Ovary (tissue), 9 donors: ENCODE measurements around the gene MYT1. TPM values are rescaled to one million over a fixed set of nuclear protein-coding genes. Genes with fewer than 3 reads are reported as not detected.

Experiments used
- DNase-seq, 5 donors: peaks; one replicate each; pipeline ENCODE4 v3.0.0-alpha.2; 2019 to 2020
- H3K27ac ChIP-seq, 2 donors: fragments of 200-600 bp; one replicate each; pipeline versions ENCODE4 v1.5.1 to v1.8.0; 2019 to 2022
- H3K27me3 ChIP-seq: fragments of 200-600 bp; one replicate; pipeline ENCODE4 v1.8.0; 2022
- H3K36me3 ChIP-seq: fragments of 200-600 bp; sonication (generic); one replicate; pipeline ENCODE4 v1.5.1; 2019
- H3K4me1 ChIP-seq: one replicate; pipeline ENCODE4 v1.8.1; 2013; ENCODE audit warnings: mild to moderate bottlenecking, moderate library complexity; ENCODE audit not compliant: insufficient read depth
- H3K4me3 ChIP-seq: fragments of 200-600 bp; sonication (generic); one replicate; pipeline ENCODE4 v1.5.1; 2017
- H3K9me3 ChIP-seq, 2 donors: fragments of 200-600 bp in 1 of 2; sonication (generic) in 1 of 2; one replicate each; pipeline versions ENCODE4 v1.5.1 to v1.8.1; 2013 to 2019; ENCODE audit warnings: mild to moderate bottlenecking in 1 of 2, moderate library complexity in 1 of 2
- CTCF ChIP-seq, 3 donors: fragments of 450-650 bp in 2 of 3; fragments of 200-600 bp in 1 of 3; IDR thresholded peaks; one replicate each; pipeline versions ENCODE4 v1.5.1 to v1.8.0; 2016 to 2022; ENCODE audit warnings: antibody characterized with exemption in 3 of 3, mild to moderate bottlenecking in 1 of 3
- EP300 ChIP-seq: sonication (generic); formaldehyde crosslinking; IDR thresholded peaks from one replicate; pipeline ENCODE4 v1.6.1; 2017; ENCODE audit warnings: antibody characterized with exemption
- POLR2A ChIP-seq: fragments of 450-650 bp; IDR thresholded peaks from one replicate; pipeline ENCODE4 v1.6.1; 2017; ENCODE audit warnings: antibody characterized with exemption, mild to moderate bottlenecking, moderate library complexity
- WGBS, 3 donors: extraction: QIAGEN DNeasy Blood & Tissue Kit in 1 of 3; methylation state at CpG; one replicate each; pipeline versions ENCODE4 v1.1.5 to v1.1.7; 2013 to 2017; 5-methylcytosine and 5-hydroxymethylcytosine counted together
- intact Hi-C, 4 donors: fragments of 100-400 bp; cut with DNase I; formaldehyde crosslinking; loops; one replicate each; pipeline versions ENCODE4 v1.11.0 to v1.15.1; 2022 to 2023
- polyA plus RNA-seq, 2 donors: library from polyadenylated mRNA; stranded (reverse); fragments of 200-250 nt in 1 of 2; fragments of 350-450 nt in 1 of 2; fragmentation: Illumina TruSeq in 1 of 2; extraction: RNeasy Lipid Tissue Mini Kit (QIAGEN cat#74804) in 1 of 2; gene quantifications; one replicate each; pipeline ENCODE4 v1.2.3, GENCODE V29; 2013 to 2014
- total RNA-seq, 7 donors: library from RNA; depleted of rRNA in 2 of 7; stranded (reverse); fragments of >200 nt in 2 of 7; fragmentation: NEBNext Ultra II Directional in 3 of 7; extraction: Animal tissue kit (Norgen Biotek cat#: 25700) in 3 of 7; gene quantifications; one replicate each; pipeline versions ENCODE4 v1.1.0 to v1.2.4, GENCODE V29; 2016 to 2023
- donor health status: DM: no; HTN: no; CAD: no; lungs with moderate emphysema.
- donor health status: DM: no; HTN: no; CAD: no.
- donor health status: Bipolar disorder and iron deficiency.
- donor health status: DM: yes; HTN: yes; CAD: no.
- donor health status: DM: no; HTN: no; CAD: no.
- donor health status: DM: yes; HTN: yes; CAD: no.

MYT1 gene
- total and polyA plus RNA-seq, 9 donors: 0.05 to 0.25 (median 0.13) TPM; not detected in 1

- Histone ChIP-seq H3K27ac (no peak overlapping the region), H3K27me3 (no peaks in the 10 kb centered on the region), H3K4me3 (no peak overlapping the region), H3K9me3 (no peaks in the 10 kb centered on the region), H3K36me3 (no peaks in the 10 kb centered on the region), H3K4me1 (no peaks in the 10 kb centered on the region)
- 43 to 50% (median 49%) methylated on average over 32 of the region's 32 CpGs for WGBS, 3 donors
- no peak for TF ChIP-seq CTCF (IDR thresholded peaks at IDR 0.05)
- no peak for TF ChIP-seq EP300
- no peak for TF ChIP-seq POLR2A
- DNase-seq: no peak
- intact Hi-C loops: no loop called here
These were observed 3.5 kb upstream of the MYT1 start for GRCh38 chr20:64160526-64161355.

GRCh38 chr20:64161356-64162238 is 2.7 kb upstream of the MYT1 start:
- Histone ChIP-seq H3K27ac (no peak overlapping the region), H3K27me3 (no peaks in the 10 kb centered on the region), H3K36me3 (no peaks in the 10 kb centered on the region), H3K4me1 (no peaks in the 10 kb centered on the region), H3K9me3 (no peaks in the 10 kb centered on the region), H3K4me3 (no peak overlapping the region)
- no peak for TF ChIP-seq EP300
- TF ChIP-seq POLR2A: no peak
- TF ChIP-seq CTCF (IDR thresholded peaks at IDR 0.05): no peak
- peak in 4 of 5 donors; percentile 21 to 73 (median 48) for DNase-seq
- intact Hi-C loops: no loop called here
- WGBS, 3 donors: 10 to 15% (median 13%) methylated on average over 33 of the region's 33 CpGs

DNA sequence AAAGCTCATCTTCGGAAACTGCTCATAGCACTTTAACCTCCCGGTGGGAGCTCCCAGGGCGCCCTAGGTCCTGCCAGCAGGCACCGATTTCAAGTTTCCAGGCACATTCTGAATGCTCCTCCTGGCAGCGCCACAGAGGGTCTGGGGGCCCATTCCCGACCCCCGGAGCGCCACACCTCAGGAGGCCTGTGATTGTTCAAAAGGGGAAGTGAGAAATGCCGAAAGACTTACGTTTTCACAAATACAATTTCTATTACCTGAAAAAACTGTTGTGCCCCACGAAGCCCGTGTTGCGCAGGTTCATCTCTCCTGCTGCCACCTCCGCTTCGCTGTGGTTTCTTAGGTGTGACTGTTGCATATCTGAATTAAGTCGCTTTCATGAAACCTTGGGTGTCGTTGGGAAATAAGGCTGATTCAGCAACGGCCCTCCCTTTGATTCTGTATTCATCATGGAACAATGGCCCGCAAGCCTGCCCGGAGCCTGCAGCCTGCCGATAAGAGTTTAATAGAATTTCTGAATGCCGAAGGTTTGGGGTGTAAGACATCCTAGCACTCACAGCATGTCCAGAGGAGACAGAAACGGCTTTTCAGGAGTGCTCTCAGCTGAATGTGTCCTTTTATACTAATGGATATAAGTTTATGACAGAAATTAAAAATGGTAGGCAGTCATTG is 1.9 kb upstream of the MYT1 start:
- intact Hi-C loops: no loop called here
- DNase-seq: no peak
- H3K36me3 ChIP-seq: no peaks in the 10 kb centered on the region
- H3K4me1 ChIP-seq: no peaks in the 10 kb centered on the region
- no peaks in the 10 kb centered on the region for H3K9me3 ChIP-seq
- no peak overlapping the region for H3K27ac ChIP-seq
- WGBS, 3 donors: 45 to 54% (median 50%) methylated on average over 23 of the region's 23 CpGs
- TF ChIP-seq EP300 (no peak), CTCF (IDR thresholded peaks at IDR 0.05) (no peak), POLR2A (no peak)
- no peaks in the 10 kb centered on the region for H3K27me3 ChIP-seq
- no peak overlapping the region for H3K4me3 ChIP-seq

- Histone ChIP-seq H3K9me3 (no peaks in the 10 kb centered on the region), H3K4me3 (no peak overlapping the region), H3K27ac (no peak overlapping the region), H3K4me1 (peaks cover 3% of the 10 kb centered on the region), H3K36me3 (no peaks in the 10 kb centered on the region), H3K27me3 (no peaks in the 10 kb centered on the region)
- DNase-seq: no peak
- intact Hi-C loops: no loop called here
- 84 to 91% (median 88%) methylated on average over 5 of the region's 5 CpGs for WGBS, 3 donors
- no peak for TF ChIP-seq EP300
- TF ChIP-seq POLR2A: no peak
- no peak for TF ChIP-seq CTCF (IDR thresholded peaks at IDR 0.05)
These were observed 503 bp upstream of the MYT1 start for GRCh38 chr20:64163776-64164122.
